IMR-90 (cell line): ENCODE results near the gene ASPRV1. TPM values are rescaled to one million over a fixed set of nuclear protein-coding genes. Genes with fewer than 3 reads are reported as not detected.

Experiments
- ATAC-seq: fragments of 200-7000 bp; cut with Tn5 transposase; 2 replicates; pipeline ENCODE4 v1.9.1; 2020; ENCODE audit warnings: low read depth, mild to moderate bottlenecking, moderate library complexity
- BruUV-seq: library from RNA; stranded (reverse); fragments of 400-500 nt; replicated peaks from 2 replicates; lab custom pipeline; 2021; lab: Mats Ljungman, UMichigan
- CTCF ChIA-PET: fragments of 300-600 bp; formaldehyde crosslinking; extraction: SDS; loops from one replicate; lab custom pipeline; 2021; ENCODE audit warnings: antibody characterized with exemption; lab: Yijun Ruan, JAX
- POLR2A ChIA-PET: fragments of 300-600 bp; sonication (Branson Sonifier 250); formaldehyde crosslinking; loops from one replicate; lab custom pipeline; 2022; ENCODE audit warnings: antibody characterized with exemption; ENCODE audit not compliant: unreplicated experiment; lab: Charles Lee
- DNase-seq: peaks from one replicate; pipeline ENCODE4 v3.0.0; 2013
- H2AFZ ChIP-seq: replicated peaks from 2 replicates; pipeline ENCODE3; 2013; ENCODE audit warnings: low read length, mild to moderate bottlenecking; ENCODE audit not compliant: poor library complexity
- H2AK5ac ChIP-seq: 2 replicates; pipeline ENCODE4 v1.6.1; 2013; ENCODE audit warnings: low read depth, low read length, inconsistent platforms
- H2AK9ac ChIP-seq: replicated peaks from 2 replicates; pipeline ENCODE3; 2013; ENCODE audit warnings: mild to moderate bottlenecking, low read depth, low read length, moderate library complexity; ENCODE audit not compliant: poor library complexity
- H2BK120ac ChIP-seq: 2 replicates; pipeline ENCODE4 v1.6.1; 2013; ENCODE audit warnings: low read depth, low read length, inconsistent platforms
- H2BK15ac ChIP-seq: 3 replicates; pipeline ENCODE4 v1.6.1; 2013; ENCODE audit warnings: low read depth, low read length, inconsistent platforms
- H2BK20ac ChIP-seq: 2 replicates; pipeline ENCODE4 v1.6.1; 2013; ENCODE audit warnings: low read depth, mild to moderate bottlenecking, inconsistent platforms, low read length, moderate library complexity
- H2BK5ac ChIP-seq: 2 replicates; pipeline ENCODE4 v1.6.1; 2013; ENCODE audit warnings: mild to moderate bottlenecking, low read depth, low read length, inconsistent platforms; ENCODE audit not compliant: poor library complexity, severe bottlenecking
- H3K14ac ChIP-seq: replicated peaks from 2 replicates; pipeline ENCODE4 v1.6.1; 2013; ENCODE audit warnings: low read depth, low read length, inconsistent platforms
- H3K18ac ChIP-seq: 2 replicates; pipeline ENCODE4 v1.6.1; 2013; ENCODE audit warnings: low read depth, low read length, control low read depth
- H3K23ac ChIP-seq: 2 replicates; pipeline ENCODE4 v1.6.1; 2013; ENCODE audit warnings: low read depth, low read length, inconsistent platforms
- H3K27ac ChIP-seq: 2 replicates; pipeline ENCODE4 v1.5.1; 2013; ENCODE audit warnings: mild to moderate bottlenecking, control low read depth, low read length; ENCODE audit not compliant: insufficient read depth
- H3K27me3 ChIP-seq: 2 replicates; pipeline ENCODE4 v1.6.1; 2013; ENCODE audit warnings: low read length; ENCODE audit not compliant: control insufficient read depth, insufficient read depth
- H3K36me3 ChIP-seq: 2 replicates; pipeline ENCODE4 v1.6.1; 2013; ENCODE audit warnings: low read length, mixed read lengths; ENCODE audit not compliant: control insufficient read depth, insufficient read depth
- H3K4ac ChIP-seq: 2 replicates; pipeline ENCODE4 v1.6.1; 2013; ENCODE audit warnings: low read depth, low read length, inconsistent platforms
- H3K4me1 ChIP-seq: 2 replicates; pipeline ENCODE4 v1.6.1; 2013; ENCODE audit warnings: low read length, mixed read lengths; ENCODE audit not compliant: control insufficient read depth, insufficient read depth
- H3K4me2 ChIP-seq: 2 replicates; pipeline ENCODE4 v1.6.1; 2013; ENCODE audit warnings: low read depth, mild to moderate bottlenecking, control low read depth, low read length, moderate library complexity
- H3K4me3 ChIP-seq: 2 replicates; pipeline ENCODE4 v1.5.1; 2013; ENCODE audit warnings: low read depth, mild to moderate bottlenecking, control low read depth, low read length, moderate library complexity; ENCODE audit not compliant: insufficient read depth
- H3K56ac ChIP-seq: 2 replicates; pipeline ENCODE4 v1.6.1; 2013; ENCODE audit warnings: low read length, inconsistent platforms; ENCODE audit not compliant: insufficient read depth; ENCODE audit errors: extremely low read depth
- H3K79me1 ChIP-seq, 2 experiments: 2 replicates each; pipeline ENCODE4 v1.6.1; 2013; ENCODE audit warnings: low read length in 2 of 2, inconsistent platforms in 1 of 2, low read depth in 1 of 2
- H3K9ac ChIP-seq: 2 replicates; pipeline ENCODE4 v1.6.1; 2013; ENCODE audit warnings: low read depth, low read length, control low read depth
- H3K9me1 ChIP-seq: 2 replicates; pipeline ENCODE4 v1.6.1; 2013; ENCODE audit warnings: low read length, inconsistent platforms; ENCODE audit not compliant: insufficient read depth
- H3K9me3 ChIP-seq: 2 replicates; pipeline ENCODE4 v1.6.1; 2013; ENCODE audit warnings: low read length; ENCODE audit not compliant: control insufficient read depth, insufficient read depth
- H4K20me1 ChIP-seq: 2 replicates; pipeline ENCODE4 v1.6.1; 2013; ENCODE audit warnings: low read length, inconsistent platforms; ENCODE audit not compliant: insufficient read depth
- H4K5ac ChIP-seq: 2 replicates; pipeline ENCODE4 v1.6.1; 2013; ENCODE audit warnings: mild to moderate bottlenecking, low read depth, low read length, control low read depth
- H4K8ac ChIP-seq, 2 experiments: 2 replicates each; pipeline ENCODE4 v1.6.1; 2013; ENCODE audit warnings: low read depth in 2 of 2, low read length in 2 of 2, control low read depth in 1 of 2, inconsistent platforms in 1 of 2
- H4K91ac ChIP-seq: 2 replicates; pipeline ENCODE4 v1.6.1; 2013; ENCODE audit warnings: low read depth, low read length, inconsistent platforms; ENCODE audit not compliant: insufficient read depth
- CEBPB ChIP-seq: IDR thresholded peaks from 2 replicates; pipeline ENCODE4 v1.6.1; 2012; ENCODE audit warnings: low read depth, low read length, improper control_type of control experiment
- CHD1 ChIP-seq: IDR thresholded peaks from 2 replicates; pipeline ENCODE4 v1.6.1; 2012; ENCODE audit warnings: low read depth, low read length, improper control_type of control experiment
- CTCF ChIP-seq: conservative IDR thresholded peaks from 2 replicates; pipeline ENCODE4 v1.5.1; 2012; ENCODE audit warnings: mild to moderate bottlenecking, low read depth, low read length, improper control_type of control experiment
- FOS ChIP-seq: fragments of 150-350 bp; IDR thresholded peaks from 2 replicates; pipeline ENCODE4 v1.6.1; 2016; ENCODE audit warnings: low read depth, low read length
- MAFK ChIP-seq: IDR thresholded peaks from 2 replicates; pipeline ENCODE4 v1.6.1; 2012; ENCODE audit warnings: low read depth, low read length, improper control_type of control experiment
- MAZ ChIP-seq: IDR thresholded peaks from 2 replicates; pipeline ENCODE4 v1.6.1; 2012; ENCODE audit warnings: low read depth, mild to moderate bottlenecking, low read length, improper control_type of control experiment, moderate library complexity, borderline replicate concordance
- RAD21 ChIP-seq: IDR thresholded peaks from 2 replicates; pipeline ENCODE4 v1.6.1; 2012; ENCODE audit warnings: low read length, improper control_type of control experiment
- RCOR1 ChIP-seq: IDR thresholded peaks from 2 replicates; pipeline ENCODE4 v1.6.1; 2012; ENCODE audit warnings: mild to moderate bottlenecking, low read length, improper control_type of control experiment; ENCODE audit not compliant: insufficient replicate concordance
- RFX5 ChIP-seq: IDR thresholded peaks from 2 replicates; pipeline ENCODE4 v1.8.0; 2012; ENCODE audit warnings: low read depth, mild to moderate bottlenecking, low read length, moderate library complexity
- USF2 ChIP-seq: fragments of 150-350 bp; IDR thresholded peaks from 2 replicates; pipeline ENCODE4 v1.6.1; 2017; ENCODE audit warnings: mild to moderate bottlenecking, antibody characterized with exemption, low read length, low read depth
- WGBS, 2 experiments: methylation state at CpG; one replicate each; pipeline versions ENCODE4 v1.1.5 to v1.1.7; 2013; ENCODE audit warnings: missing lambda C conversion rate in 2 of 2; ENCODE audit not compliant: insufficient read length in 1 of 2; ENCODE audit errors: extremely low coverage in 2 of 2; 5-methylcytosine and 5-hydroxymethylcytosine counted together
- dilution Hi-C: fragments of 300-500 bp; cut with HindIII; formaldehyde crosslinking; loops from one replicate; pipeline ENCODE4 v1.14.3; 2018; ENCODE audit warnings: low sequenced_read_pairs; ENCODE audit not compliant: unreplicated experiment
- in situ Hi-C: fragments of 300-500 bp; cut with MboI; formaldehyde crosslinking; loops from 3 replicates; pipeline ENCODE4 v1.14.3; 2019; ENCODE audit warnings: low sequenced_read_pairs, inconsistent platforms, mixed read lengths
- intact Hi-C: fragments of 100-400 bp; cut with micrococcal nuclease; formaldehyde crosslinking; loops from 2 replicates; pipeline ENCODE4 v1.10.0; 2022
- polyA plus RNA-seq, 3 experiments: library from polyadenylated mRNA; depleted of rRNA; stranded (reverse); fragments of >200 nt; gene quantifications; 2 replicates each; pipeline ENCODE4 v1.2.3, GENCODE V29; 2012; ENCODE audit warnings: low replicate concordance in 1 of 3
- total RNA-seq: library from RNA; depleted of rRNA; stranded (reverse); fragments of >200 nt; gene quantifications from 2 replicates; pipeline ENCODE4 v1.2.3, GENCODE V29; 2012

ASPRV1 gene
- total and polyA plus RNA-seq, 2 of the 4 experiments (the other 2 are of a cell fraction): 0.14 to 0.18 TPM

DNA sequence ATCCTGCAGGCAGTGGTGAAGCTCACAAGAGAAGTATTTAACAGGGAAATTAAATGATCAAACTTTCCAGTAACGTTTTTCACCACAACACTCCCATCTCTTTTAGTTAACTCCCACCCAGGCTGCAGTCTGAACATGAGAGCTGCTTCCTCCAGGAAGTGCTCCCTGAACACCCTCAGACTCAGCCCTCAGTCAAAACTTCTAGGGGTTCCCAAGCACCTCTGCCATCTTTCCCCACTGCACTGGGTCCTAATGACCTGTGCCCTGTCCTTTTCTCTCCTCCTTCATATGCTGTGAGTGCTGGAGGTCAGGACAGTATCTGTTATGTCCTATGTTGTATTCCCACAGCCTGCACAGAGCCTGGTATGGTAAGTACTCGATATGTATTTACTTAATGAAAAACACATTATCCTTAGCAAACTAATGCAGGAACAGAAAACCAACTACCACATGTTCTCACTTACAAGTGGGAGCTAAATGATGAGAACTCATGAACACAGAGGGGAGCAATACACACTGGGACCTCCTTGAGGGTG lies 49.2 kb upstream of the ASPRV1 start:
- H3K4me2 ChIP-seq: no peak overlapping the region
- H3K4ac ChIP-seq: no peak overlapping the region
- no TSS peak for BruUV-seq
- ChIA-PET POLR2A (no interaction called here), CTCF (no interaction called here)
- H3K9me3 ChIP-seq: no peaks in the 10 kb centered on the region
- H2BK120ac ChIP-seq: no peak overlapping the region
- no peaks in the 10 kb centered on the region for H3K79me1 ChIP-seq
- no peak overlapping the region for H3K4me3 ChIP-seq
- no peak overlapping the region for H3K9ac ChIP-seq
- H4K20me1 ChIP-seq: no peaks in the 10 kb centered on the region
- H2BK5ac ChIP-seq: no peak overlapping the region
- H3K27me3 ChIP-seq: no peaks in the 10 kb centered on the region
- intact Hi-C loops (no loop called here), dilution Hi-C loops (no loop called here), in situ Hi-C loops (no loop called here)
- H2AFZ ChIP-seq: no peak overlapping the region
- H4K8ac ChIP-seq: no peak overlapping the region
- no peak overlapping the region for H2AK5ac ChIP-seq
- no peak overlapping the region for H2BK15ac ChIP-seq
- TF ChIP-seq MAFK (no peak), MAZ (no peak), FOS (no peak), CTCF (no peak), RAD21 (no peak), CEBPB (no peak), RCOR1 (no peak), CHD1 (no peak), USF2 (no peak), RFX5 (no peak)
- no peak overlapping the region for H3K23ac ChIP-seq
- peaks cover 7% of the 10 kb centered on the region; the same call in 1 of the 2 replicates for H3K9me1 ChIP-seq
- no peak overlapping the region for H3K18ac ChIP-seq
- no peak overlapping the region for H3K56ac ChIP-seq
- no peak overlapping the region for H4K91ac ChIP-seq
- H4K5ac ChIP-seq: no peak overlapping the region
- no peak overlapping the region for H3K27ac ChIP-seq
- 50% methylated on average over 1 of the region's 2 CpGs; no CpG with 5 or more reads in 1 of the 2 experiments for WGBS, 2 experiments
- ATAC-seq (no peak), DNase-seq (no peak)
- H2AK9ac ChIP-seq: no peak overlapping the region
- H2BK20ac ChIP-seq: no peak overlapping the region
- H3K36me3 ChIP-seq: no peaks in the 10 kb centered on the region
- H3K4me1 ChIP-seq: peaks cover 2% of the 10 kb centered on the region
- H3K14ac ChIP-seq: no peak overlapping the region; the same call in 1 of the 2 replicates
